HCT116 (cell line): ENCODE results near the gene SMIM23. TPM values are rescaled to one million over a fixed set of nuclear protein-coding genes. Genes with fewer than 3 reads are reported as not detected.

Experiments
- ATAC-seq: fragments of 200-7000 bp; cut with Tn5 transposase; 2 replicates; pipeline ENCODE4 v1.9.1; 2020; ENCODE audit warnings: mild to moderate bottlenecking, moderate library complexity
- BruUV-seq: library from RNA; stranded (reverse); fragments of 400-500 nt; replicated peaks from 2 replicates; lab custom pipeline; 2021; lab: Mats Ljungman, UMichigan
- CTCF ChIA-PET: fragments of 300-600 bp; sonication (Branson Sonifier 250); formaldehyde crosslinking; loops from one replicate; lab custom pipeline; 2021; ENCODE audit warnings: antibody characterized with exemption; lab: Charles Lee
- POLR2A ChIA-PET: fragments of 300-600, 350-600 bp; sonication (Branson Sonifier 250); formaldehyde crosslinking; loops from one replicate; lab custom pipeline; 2021; ENCODE audit warnings: antibody characterized with exemption; lab: Charles Lee
- RAD21 ChIA-PET, 2 experiments: fragments of 300-600 bp; sonication (Branson Sonifier 250); formaldehyde crosslinking; loops; one replicate each; lab custom pipeline; 2023; ENCODE audit warnings: low total read pairs in 2 of 2; ENCODE audit not compliant: uncharacterized antibody in 2 of 2, unreplicated experiment in 2 of 2, low non-redundant PET in 1 of 2; lab: Charles Lee
- DNase-seq: peaks from one replicate; pipeline ENCODE4 v3.0.0-alpha.2; 2010; ENCODE audit warnings: low read depth, low spot score
- H2AFZ ChIP-seq: fragments of 200-600 bp; shearing (Covaris generic), sonication (generic); 2 replicates; pipeline ENCODE4 v1.6.1; 2017; ENCODE audit warnings: low read depth, mixed run types, mixed read lengths, antibody characterized with exemption, low read length; ENCODE audit not compliant: poor library complexity, severe bottlenecking
- H3K27ac ChIP-seq: 2 replicates; pipeline ENCODE4 v1.5.1; 2012; ENCODE audit warnings: low read depth, low read length
- H3K27me3 ChIP-seq: fragments of 200-600 bp; sonication (generic); 2 replicates; pipeline ENCODE4 v1.6.1; 2016; ENCODE audit warnings: mixed run types, low read length, mixed read lengths; ENCODE audit not compliant: insufficient read depth
- H3K36me3 ChIP-seq, 2 experiments: fragments of 200-500 bp in 1 of 2; fragments of 200-600 bp in 1 of 2; sonication (Bioruptor generic) in 1 of 2; sonication (generic) in 1 of 2; 2 replicates each; pipeline versions ENCODE4 v1.5.1 to v1.6.1; 2014 to 2016; ENCODE audit warnings: low read length in 2 of 2, inconsistent platforms in 1 of 2, mixed read lengths in 1 of 2, mixed run types in 1 of 2; ENCODE audit not compliant: insufficient read depth in 2 of 2, control insufficient read depth in 1 of 2
- H3K4me1 ChIP-seq, 2 experiments: fragments of 200-600 bp in 1 of 2; sonication (generic) in 1 of 2; 2 replicates each; pipeline versions ENCODE4 v1.5.1 to v1.6.1; 2012 to 2017; ENCODE audit warnings: low read length in 2 of 2, inconsistent platforms in 1 of 2, mild to moderate bottlenecking in 1 of 2, mixed read lengths in 1 of 2, mixed run types in 1 of 2, moderate library complexity in 1 of 2; ENCODE audit not compliant: insufficient read depth in 2 of 2, control insufficient read depth in 1 of 2
- H3K4me2 ChIP-seq: fragments of 200-600 bp; sonication (generic); 2 replicates; pipeline ENCODE4 v1.6.1; 2017; ENCODE audit warnings: mixed run types, low read length, mixed read lengths
- H3K4me3 ChIP-seq, 2 experiments: fragments of 200-600 bp in 1 of 2; sonication (generic) in 1 of 2; replicated peaks in 1 of 2; 2 replicates each; pipeline ENCODE4 v1.5.1; 2011 to 2016; ENCODE audit warnings: low read length in 2 of 2, control low read depth in 1 of 2, low read depth in 1 of 2, mild to moderate bottlenecking in 1 of 2, mixed read lengths in 1 of 2, mixed run types in 1 of 2
- H3K79me2 ChIP-seq: fragments of 200-600 bp; sonication (generic); 2 replicates; pipeline ENCODE4 v1.6.1; 2017; ENCODE audit warnings: mild to moderate bottlenecking, mixed run types, low read length, moderate library complexity, mixed read lengths; ENCODE audit not compliant: insufficient read depth
- H3K9ac ChIP-seq: fragments of 200-600 bp; sonication (generic); 2 replicates; pipeline ENCODE4 v1.6.1; 2016; ENCODE audit warnings: low read length, mixed read lengths
- H3K9me2 ChIP-seq: fragments of 200-600 bp; sonication (generic), shearing (Covaris generic); 2 replicates; pipeline ENCODE4 v1.6.1; 2017; ENCODE audit warnings: mixed run types, mild to moderate bottlenecking, moderate library complexity; ENCODE audit not compliant: insufficient read depth
- H3K9me3 ChIP-seq, 2 experiments: fragments of 200-500 bp in 1 of 2; fragments of 200-600 bp in 1 of 2; sonication (Bioruptor generic) in 1 of 2; sonication (generic) in 1 of 2; 2 replicates each; pipeline ENCODE4 v1.6.1; 2014 to 2017; ENCODE audit warnings: low read length in 2 of 2, mixed read lengths in 2 of 2, inconsistent platforms in 1 of 2, low read depth in 1 of 2, mild to moderate bottlenecking in 1 of 2, mixed run types in 1 of 2, moderate library complexity in 1 of 2; ENCODE audit not compliant: control insufficient read depth in 1 of 2, insufficient read depth in 1 of 2
- H4K20me1 ChIP-seq: fragments of 200-600 bp; sonication (generic), shearing (Covaris generic); 2 replicates; pipeline ENCODE4 v1.6.1; 2017; ENCODE audit warnings: mixed run types, mild to moderate bottlenecking, moderate library complexity; ENCODE audit not compliant: insufficient read depth
- ATF3 ChIP-seq: IDR thresholded peaks from 2 replicates; pipeline ENCODE4 v1.6.1; 2012
- CBX3 ChIP-seq: IDR thresholded peaks from 2 replicates; pipeline ENCODE4 v1.6.1; 2012; ENCODE audit warnings: low read depth
- CTCF ChIP-seq, 3 experiments: fragments of 200-600 bp in 1 of 3; sonication (generic) in 1 of 3; IDR thresholded peaks in 2 of 3; conservative IDR thresholded peaks in 1 of 3; 2 replicates each; pipeline ENCODE4 v1.5.1; 2012 to 2017; ENCODE audit warnings: low read depth in 2 of 3, low read length in 2 of 3, antibody characterized with exemption in 1 of 3, borderline replicate concordance in 1 of 3, control low read depth in 1 of 3, mild to moderate bottlenecking in 1 of 3, mixed read lengths in 1 of 3, mixed run types in 1 of 3, moderate library complexity in 1 of 3; ENCODE audit not compliant: insufficient read depth in 1 of 3
- ELF1 ChIP-seq: IDR thresholded peaks from 2 replicates; pipeline ENCODE4 v1.6.1; 2012; ENCODE audit warnings: low read depth, borderline replicate concordance
- EZH2phosphoT487 ChIP-seq: fragments of 200-600 bp; IDR thresholded peaks from 2 replicates; pipeline ENCODE4 v1.6.1; 2018; ENCODE audit warnings: antibody characterized with exemption, borderline replicate concordance
- MAX ChIP-seq: IDR thresholded peaks from 2 replicates; pipeline ENCODE4 v1.6.1; 2012
- POLR2A ChIP-seq: IDR thresholded peaks from 2 replicates; pipeline ENCODE4 v1.7.0; 2011; ENCODE audit warnings: borderline replicate concordance; ENCODE audit not compliant: insufficient read depth, insufficient read length; ENCODE audit errors: extremely low read depth
- POLR2AphosphoS5 ChIP-seq: IDR thresholded peaks from 2 replicates; pipeline ENCODE4 v1.6.1; 2011; ENCODE audit warnings: mild to moderate bottlenecking, low read depth, low read length, moderate library complexity
- RAD21 ChIP-seq: IDR thresholded peaks from 2 replicates; pipeline ENCODE4 v1.6.1; 2012; ENCODE audit warnings: low read depth, mild to moderate bottlenecking
- SIN3A ChIP-seq: IDR thresholded peaks from 2 replicates; pipeline ENCODE4 v1.6.1; 2012; ENCODE audit warnings: low read depth
- SRF ChIP-seq: IDR thresholded peaks from 2 replicates; pipeline ENCODE4 v1.6.1; 2012; ENCODE audit warnings: low read depth
- TCF7L2 ChIP-seq: IDR thresholded peaks from 2 replicates; pipeline ENCODE4 v1.7.0; 2011; ENCODE audit warnings: borderline replicate concordance, inconsistent platforms; ENCODE audit not compliant: insufficient read depth, insufficient read length; ENCODE audit errors: extremely low read depth
- YY1 ChIP-seq: IDR thresholded peaks from 2 replicates; pipeline ENCODE4 v1.6.1; 2011; ENCODE audit warnings: low read length, low read depth, moderate library complexity, mild to moderate bottlenecking; ENCODE audit not compliant: insufficient replicate concordance; ENCODE audit errors: extremely low read depth
- ZFX ChIP-seq: fragments of 450-650 bp; IDR thresholded peaks from 2 replicates; pipeline ENCODE4 v1.6.1; 2017
- ZNF274 ChIP-seq: fragments of 200-500 bp; sonication (Bioruptor generic); IDR thresholded peaks from 2 replicates; pipeline ENCODE4 v1.6.1; 2014; ENCODE audit warnings: mild to moderate bottlenecking, low read depth, low read length, inconsistent platforms
- intact Hi-C: fragments of 100-400 bp; cut with micrococcal nuclease; formaldehyde crosslinking; loops from 2 replicates; pipeline ENCODE4 v1.10.0; 2022
- total RNA-seq: library from RNA; stranded (reverse); gene quantifications from one replicate; pipeline ENCODE4 v1.2.1, GENCODE V29; 2021; ENCODE audit not compliant: unreplicated experiment
- TF ChIP-seq, protein P1 (sequence below): IDR thresholded peaks from 2 replicates; pipeline ENCODE4 v1.6.1; 2012; ENCODE audit warnings: low read depth

SMIM23 gene
- total RNA-seq, 1 experiment from 2014 or later: not detected

- TF ChIP-seq CTCF (IDR thresholded peaks at IDR 0.05 in 2 of 3, conservative IDR thresholded peaks at IDR 0.05 in 1 of 3; ENCODE audit: borderline replicate concordance in 1 of 3, insufficient read depth in 1 of 3, low read depth in 2 of 3, low read length in 2 of 3) (no peak), CBX3 (no peak), RAD21 (no peak), MAX (no peak), YY1 (no peak), ZFX (no peak), SIN3A (no peak), EZH2phosphoT487 (no peak)
Measured at GRCh38 chr5:171827162-171827561, 41.5 kb downstream of the SMIM23 start (continued).

- Histone ChIP-seq H3K4me3 (no peak overlapping the region), H3K79me2 (no peaks in the 10 kb centered on the region), H3K4me1 (peaks cover 0 to 9% of the 10 kb centered on the region in 2 experiments; a peak in 1 of 4 replicates), H3K9me3 (peaks cover 0 to 4% of the 10 kb centered on the region in 2 experiments; a peak in 1 of 4 replicates), H3K36me3 (no peaks in the 10 kb centered on the region), H3K9me2 (no peaks in the 10 kb centered on the region), H3K4me2 (no peak overlapping the region), H3K9ac (no peak overlapping the region), H3K27ac (no peak overlapping the region), H4K20me1 (no peaks in the 10 kb centered on the region), H2AFZ (no peak overlapping the region), H3K27me3 (no peaks in the 10 kb centered on the region)
- ChIA-PET CTCF (no interaction called here), POLR2A (no interaction called here), RAD21 (no interaction called here)
- BruUV-seq: no TSS peak
- intact Hi-C loops: no loop called here
- DNase-seq: no peak
- ATAC-seq: no peak
- TF ChIP-seq POLR2A: no peak
- TF ChIP-seq SRF: no peak
- no peak for TF ChIP-seq ELF1
- no peak for TF ChIP-seq SIN3A
- TF ChIP-seq ZFX: no peak
- no peak for TF ChIP-seq MAX
- no peak for TF ChIP-seq POLR2AphosphoS5
- TF ChIP-seq ATF3: no peak
- no peak for TF ChIP-seq CTCF (IDR thresholded peaks at IDR 0.05 in 2 of 3, conservative IDR thresholded peaks at IDR 0.05 in 1 of 3; ENCODE audit: borderline replicate concordance in 1 of 3, insufficient read depth in 1 of 3, low read depth in 2 of 3, low read length in 2 of 3)
- TF ChIP-seq, protein P1, sequence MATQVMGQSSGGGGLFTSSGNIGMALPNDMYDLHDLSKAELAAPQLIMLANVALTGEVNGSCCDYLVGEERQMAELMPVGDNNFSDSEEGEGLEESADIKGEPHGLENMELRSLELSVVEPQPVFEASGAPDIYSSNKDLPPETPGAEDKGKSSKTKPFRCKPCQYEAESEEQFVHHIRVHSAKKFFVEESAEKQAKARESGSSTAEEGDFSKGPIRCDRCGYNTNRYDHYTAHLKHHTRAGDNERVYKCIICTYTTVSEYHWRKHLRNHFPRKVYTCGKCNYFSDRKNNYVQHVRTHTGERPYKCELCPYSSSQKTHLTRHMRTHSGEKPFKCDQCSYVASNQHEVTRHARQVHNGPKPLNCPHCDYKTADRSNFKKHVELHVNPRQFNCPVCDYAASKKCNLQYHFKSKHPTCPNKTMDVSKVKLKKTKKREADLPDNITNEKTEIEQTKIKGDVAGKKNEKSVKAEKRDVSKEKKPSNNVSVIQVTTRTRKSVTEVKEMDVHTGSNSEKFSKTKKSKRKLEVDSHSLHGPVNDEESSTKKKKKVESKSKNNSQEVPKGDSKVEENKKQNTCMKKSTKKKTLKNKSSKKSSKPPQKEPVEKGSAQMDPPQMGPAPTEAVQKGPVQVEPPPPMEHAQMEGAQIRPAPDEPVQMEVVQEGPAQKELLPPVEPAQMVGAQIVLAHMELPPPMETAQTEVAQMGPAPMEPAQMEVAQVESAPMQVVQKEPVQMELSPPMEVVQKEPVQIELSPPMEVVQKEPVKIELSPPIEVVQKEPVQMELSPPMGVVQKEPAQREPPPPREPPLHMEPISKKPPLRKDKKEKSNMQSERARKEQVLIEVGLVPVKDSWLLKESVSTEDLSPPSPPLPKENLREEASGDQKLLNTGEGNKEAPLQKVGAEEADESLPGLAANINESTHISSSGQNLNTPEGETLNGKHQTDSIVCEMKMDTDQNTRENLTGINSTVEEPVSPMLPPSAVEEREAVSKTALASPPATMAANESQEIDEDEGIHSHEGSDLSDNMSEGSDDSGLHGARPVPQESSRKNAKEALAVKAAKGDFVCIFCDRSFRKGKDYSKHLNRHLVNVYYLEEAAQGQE: no peak
- TF ChIP-seq EZH2phosphoT487: no peak
- TF ChIP-seq ZNF274: no peak
- no peak for TF ChIP-seq TCF7L2
Measured at GRCh38 chr5:171830686-171831085, 45.1 kb downstream of the SMIM23 start.
